Caco-2 (cell line): Measurements from ENCODE around the gene WDFY4. TPM values are rescaled to one million over a fixed set of nuclear protein-coding genes. Genes with fewer than 3 reads are reported as not detected.

Experiments used
- BruUV-seq: library from RNA; stranded (reverse); fragments of 400-500 nt; replicated peaks from 2 replicates; lab custom pipeline; 2021; lab: Mats Ljungman, UMichigan
- CTCF ChIA-PET: fragments of 300-600 bp; sonication (Branson Sonifier 250); formaldehyde crosslinking; loops from one replicate; lab custom pipeline; 2022; ENCODE audit warnings: antibody characterized with exemption; lab: Charles Lee
- POLR2A ChIA-PET: fragments of 300-600 bp; sonication (Branson Sonifier 250); formaldehyde crosslinking; loops from one replicate; lab custom pipeline; 2022; ENCODE audit warnings: antibody characterized with exemption; lab: Charles Lee
- DNase-seq, 2 experiments: peaks; one replicate each; pipeline versions ENCODE4 v3.0.0 to v3.0.0-alpha.2; 2020 to 2022
- H3K27me3 ChIP-seq: replicated peaks from 2 replicates; pipeline ENCODE4 v1.6.0; 2011; ENCODE audit warnings: low read length; ENCODE audit not compliant: control insufficient read depth, insufficient read depth
- H3K36me3 ChIP-seq: 2 replicates; pipeline ENCODE4 v1.5.1; 2011; ENCODE audit warnings: low read length; ENCODE audit not compliant: control insufficient read depth, insufficient read depth
- H3K4me1 ChIP-seq: fragments of 250-450 bp; sonication (Bioruptor Pico); 2 replicates; pipeline ENCODE4 v1.5.1; 2020; ENCODE audit warnings: mild to moderate bottlenecking
- H3K4me3 ChIP-seq: 2 replicates; pipeline ENCODE4 v1.5.1; 2011; ENCODE audit warnings: low read depth, mild to moderate bottlenecking, control low read depth, low read length
- H3K9me3 ChIP-seq: fragments of 250-450 bp; sonication (Bioruptor Pico); 2 replicates; pipeline ENCODE4 v1.5.1; 2020; ENCODE audit warnings: mild to moderate bottlenecking, moderate library complexity
- H3K27ac Mint-ChIP-seq: one replicate; pipeline ENCODE4 v1.8.0; 2022; ENCODE audit warnings: mixed read lengths; ENCODE audit not compliant: unreplicated experiment
- H3K27me3 Mint-ChIP-seq: one replicate; pipeline ENCODE4 v1.8.0; 2022; ENCODE audit warnings: mixed read lengths; ENCODE audit not compliant: insufficient read depth, unreplicated experiment
- H3K36me3 Mint-ChIP-seq: one replicate; pipeline ENCODE4 v1.8.0; 2022; ENCODE audit warnings: mild to moderate bottlenecking, mixed read lengths; ENCODE audit not compliant: insufficient read depth, unreplicated experiment
- H3K4me1 Mint-ChIP-seq: one replicate; pipeline ENCODE4 v1.8.0; 2022; ENCODE audit warnings: low read depth, mixed read lengths; ENCODE audit not compliant: unreplicated experiment
- H3K4me3 Mint-ChIP-seq: one replicate; pipeline ENCODE4 v1.8.0; 2022; ENCODE audit warnings: mild to moderate bottlenecking, moderate library complexity, mixed read lengths; ENCODE audit not compliant: unreplicated experiment
- H3K9me3 Mint-ChIP-seq: one replicate; pipeline ENCODE4 v1.8.0; 2022; ENCODE audit warnings: mixed read lengths; ENCODE audit not compliant: unreplicated experiment
- CTCF ChIP-seq, 2 experiments: fragments of 200-600 bp in 1 of 2; IDR thresholded peaks; 1 replicate in 1 of 2; 2 replicates in 1 of 2; pipeline versions ENCODE4 v1.5.1 to v1.8.0; 2011 to 2022; ENCODE audit warnings: antibody characterized with exemption in 1 of 2, control low read depth in 1 of 2, inconsistent platforms in 1 of 2, low read depth in 1 of 2, low read length in 1 of 2, mild to moderate bottlenecking in 1 of 2, moderate library complexity in 1 of 2; ENCODE audit not compliant: insufficient read depth in 1 of 2, severe bottlenecking in 1 of 2, unreplicated experiment in 1 of 2
- intact Hi-C: fragments of 100-400 bp; cut with micrococcal nuclease; formaldehyde crosslinking; loops from one replicate; pipeline ENCODE4 v1.10.0; 2022; ENCODE audit not compliant: unreplicated experiment
- total RNA-seq: library from RNA; stranded (reverse); gene quantifications from 2 replicates; pipeline ENCODE4 v1.2.3, GENCODE V29; 2022

Gene WDFY4
- total RNA-seq, 1 experiment from 2014 or later: not detected

GRCh38 chr10:48791267-48791928 lies 106.7 kb downstream of the WDFY4 start:
- Histone ChIP-seq H3K9me3 (peaks cover 1% of the 10 kb centered on the region; the same call in 1 of the 2 replicates), H3K4me1 (no peaks in the 10 kb centered on the region), H3K36me3 (no peaks in the 10 kb centered on the region), H3K4me3 (no peak overlapping the region), H3K27me3 (peaks cover 14% of the 10 kb centered on the region)
- POLR2A ChIA-PET: no interaction called here
- CTCF ChIA-PET: no interaction called here
- H3K9me3 Mint-ChIP-seq: peaks cover 6% of the 10 kb centered on the region
- H3K4me1 Mint-ChIP-seq: no peaks in the 10 kb centered on the region
- no peaks in the 10 kb centered on the region for H3K36me3 Mint-ChIP-seq
- DNase-seq: no peak
- peaks cover 21% of the 10 kb centered on the region for H3K27me3 Mint-ChIP-seq
- no peak overlapping the region for H3K27ac Mint-ChIP-seq
- no peak for TF ChIP-seq CTCF (IDR thresholded peaks at IDR 0.05; ENCODE audit: insufficient read depth in 1 of 2, low read depth in 1 of 2, low read length in 1 of 2, severe bottlenecking in 1 of 2, unreplicated experiment in 1 of 2)
- no peak overlapping the region for H3K4me3 Mint-ChIP-seq
- no TSS peak for BruUV-seq
- intact Hi-C loops: no loop called here

GRCh38 chr10:48792121-48792520 lies 107.4 kb downstream of the WDFY4 start:
- Histone ChIP-seq H3K36me3 (no peaks in the 10 kb centered on the region), H3K27me3 (peaks cover 14% of the 10 kb centered on the region), H3K4me1 (no peaks in the 10 kb centered on the region), H3K9me3 (no peaks in the 10 kb centered on the region), H3K4me3 (no peak overlapping the region)
- no peak for TF ChIP-seq CTCF (IDR thresholded peaks at IDR 0.05; ENCODE audit: insufficient read depth in 1 of 2, low read depth in 1 of 2, low read length in 1 of 2, severe bottlenecking in 1 of 2, unreplicated experiment in 1 of 2)
- ChIA-PET CTCF (no interaction called here), POLR2A (no interaction called here)
- intact Hi-C loops: no loop called here
- Mint-ChIP-seq H3K27ac (no peak overlapping the region), H3K4me1 (no peaks in the 10 kb centered on the region), H3K36me3 (no peaks in the 10 kb centered on the region), H3K4me3 (no peak overlapping the region), H3K27me3 (peaks cover 19% of the 10 kb centered on the region), H3K9me3 (no peaks in the 10 kb centered on the region)
- BruUV-seq: no TSS peak
- DNase-seq: no peak

- H3K4me3 Mint-ChIP-seq: no peak overlapping the region
These were observed 108.0 kb downstream of the WDFY4 start for GRCh38 chr10:48792687-48793096.

More at GRCh38 chr10:48792687-48793096, 108.0 kb downstream of the WDFY4 start:
- peaks cover 14% of the 10 kb centered on the region for H3K27me3 ChIP-seq
- H3K36me3 ChIP-seq: no peaks in the 10 kb centered on the region
- intact Hi-C loops: no loop called here
- CTCF ChIA-PET: interaction anchor here (0.6 kb wide), 1 partner anchor 640 kb away, joined by 3 read pairs; no protein-coding TSS in a partner anchor
- H3K4me1 ChIP-seq: no peaks in the 10 kb centered on the region
- no peak for DNase-seq
- Mint-ChIP-seq H3K27me3 (peaks cover 18% of the 10 kb centered on the region), H3K9me3 (no peaks in the 10 kb centered on the region), H3K4me1 (no peaks in the 10 kb centered on the region), H3K27ac (no peak overlapping the region), H3K36me3 (no peaks in the 10 kb centered on the region)
- no TSS peak for BruUV-seq
- H3K9me3 ChIP-seq: no peaks in the 10 kb centered on the region
- no peak for TF ChIP-seq CTCF (IDR thresholded peaks at IDR 0.05; ENCODE audit: insufficient read depth in 1 of 2, low read depth in 1 of 2, low read length in 1 of 2, severe bottlenecking in 1 of 2, unreplicated experiment in 1 of 2)
- H3K4me3 ChIP-seq: no peak overlapping the region
- POLR2A ChIA-PET: no interaction called here
